Left renal pelvis (tissue), 4 donors: ENCODE data around the gene PHF21A. TPM values are rescaled to one million over a fixed set of nuclear protein-coding genes. Genes with fewer than 3 reads are reported as not detected.
"Not testable (repeated sequence)": the region's sequence is repeated elsewhere in the genome, so short reads cannot be mapped to it uniquely, and the experiment has no call there.

ENCODE experiments used
- DNase-seq, 4 donors: peaks; one replicate each; pipeline ENCODE4 v3.0.0-alpha.2; 2013; ENCODE audit warnings: low read depth in 4 of 4, low spot score in 3 of 4
- polyA plus RNA-seq, 4 donors: library from polyadenylated mRNA; unstranded; fragments of 120-200 nt; gene quantifications; one replicate each; pipeline ENCODE4 v1.2.1, GENCODE V29; 2013; ENCODE audit not compliant: insufficient read length in 4 of 4

PHF21A gene
- polyA plus RNA-seq, 4 donors, result 44.2 to 57.6 (median 53.2) TPM

DNA sequence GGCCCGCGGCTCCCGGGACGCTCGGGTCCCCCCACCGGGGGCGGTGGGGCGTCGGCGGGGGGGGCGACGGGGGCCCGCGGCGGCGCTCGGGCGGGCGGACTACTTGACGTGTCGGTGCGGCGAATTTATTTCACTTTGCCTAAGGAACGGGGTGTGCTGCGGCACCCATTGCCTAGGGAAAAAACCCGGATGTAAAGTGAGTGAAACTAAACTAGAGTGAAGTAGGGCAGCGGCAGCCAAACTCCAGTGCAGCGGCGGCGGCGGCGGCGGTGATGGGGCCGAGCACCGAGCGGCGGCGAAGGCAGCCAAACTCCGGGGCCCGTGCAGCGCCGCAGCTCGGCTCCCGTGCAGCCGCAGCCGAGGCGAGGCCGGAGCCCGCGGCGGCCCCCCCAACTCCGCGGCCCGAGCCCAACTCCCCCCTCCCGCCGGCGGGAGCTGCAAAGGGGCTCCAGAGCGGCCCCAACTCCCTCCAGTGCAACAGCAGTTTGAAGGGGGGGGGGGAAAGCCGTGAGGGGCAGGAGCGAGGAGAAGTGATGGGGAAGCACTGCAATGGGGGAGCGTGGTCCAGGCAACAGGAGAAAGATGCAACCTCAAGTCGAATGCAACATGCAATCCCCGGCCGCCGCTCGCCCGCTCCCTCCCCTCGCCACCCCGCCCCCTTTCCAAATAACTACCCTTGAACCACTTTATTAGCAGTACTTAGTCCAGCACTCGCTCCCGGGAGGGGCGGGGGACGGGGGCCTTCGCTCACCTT lies 647 bp upstream of the PHF21A start:
- peak; percentile 68 to 84 (median 74) for DNase-seq

DNA sequence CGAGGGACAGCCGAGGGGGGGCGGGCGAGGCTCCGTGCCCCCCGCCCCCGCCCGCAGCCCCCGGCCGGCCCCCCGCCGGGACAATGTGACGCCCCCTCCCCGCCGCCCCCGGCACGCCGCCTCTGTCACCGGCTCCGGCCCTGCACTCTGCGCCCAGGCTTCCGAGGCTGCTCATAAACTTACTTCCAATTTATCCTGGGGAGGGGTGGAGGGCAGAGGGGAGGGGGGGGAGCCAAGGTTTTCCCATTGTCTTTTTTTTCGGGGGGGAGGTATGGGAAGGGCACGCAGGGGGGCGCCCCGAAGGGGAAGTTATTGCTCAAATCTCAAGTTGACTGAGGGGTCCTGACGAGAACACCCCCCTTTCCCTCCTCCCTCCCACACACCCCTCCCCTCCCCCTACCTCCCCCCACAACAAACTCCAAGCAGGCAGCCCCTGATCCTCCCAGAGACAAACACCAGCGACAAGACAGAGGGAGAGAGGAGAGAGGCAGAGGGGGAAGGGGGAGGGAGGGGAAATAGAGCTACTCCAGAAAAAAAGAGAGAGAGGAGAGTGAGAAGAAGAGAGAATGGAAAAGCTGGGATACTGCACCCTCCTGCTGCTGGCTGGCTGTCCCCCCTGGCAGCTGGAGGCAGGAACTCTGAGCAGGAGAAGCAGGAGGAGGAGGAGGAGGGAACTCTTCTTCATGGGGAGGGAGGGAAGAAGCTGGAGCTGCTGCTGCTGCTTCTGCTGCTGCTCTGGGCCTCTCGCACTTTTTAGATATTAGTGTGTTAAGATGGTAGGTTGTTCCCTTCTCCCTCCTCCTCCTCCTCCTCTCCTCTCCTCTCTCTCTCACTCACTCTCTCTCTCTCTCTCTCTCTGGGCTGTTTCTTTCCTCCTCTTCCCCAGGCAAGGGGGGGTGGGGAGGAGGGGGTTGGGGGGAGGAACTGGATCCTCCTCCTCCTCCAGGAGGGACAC lies 631 bp downstream of the PHF21A start:
- peak; percentile 60 to 83 (median 68) for DNase-seq

DNA sequence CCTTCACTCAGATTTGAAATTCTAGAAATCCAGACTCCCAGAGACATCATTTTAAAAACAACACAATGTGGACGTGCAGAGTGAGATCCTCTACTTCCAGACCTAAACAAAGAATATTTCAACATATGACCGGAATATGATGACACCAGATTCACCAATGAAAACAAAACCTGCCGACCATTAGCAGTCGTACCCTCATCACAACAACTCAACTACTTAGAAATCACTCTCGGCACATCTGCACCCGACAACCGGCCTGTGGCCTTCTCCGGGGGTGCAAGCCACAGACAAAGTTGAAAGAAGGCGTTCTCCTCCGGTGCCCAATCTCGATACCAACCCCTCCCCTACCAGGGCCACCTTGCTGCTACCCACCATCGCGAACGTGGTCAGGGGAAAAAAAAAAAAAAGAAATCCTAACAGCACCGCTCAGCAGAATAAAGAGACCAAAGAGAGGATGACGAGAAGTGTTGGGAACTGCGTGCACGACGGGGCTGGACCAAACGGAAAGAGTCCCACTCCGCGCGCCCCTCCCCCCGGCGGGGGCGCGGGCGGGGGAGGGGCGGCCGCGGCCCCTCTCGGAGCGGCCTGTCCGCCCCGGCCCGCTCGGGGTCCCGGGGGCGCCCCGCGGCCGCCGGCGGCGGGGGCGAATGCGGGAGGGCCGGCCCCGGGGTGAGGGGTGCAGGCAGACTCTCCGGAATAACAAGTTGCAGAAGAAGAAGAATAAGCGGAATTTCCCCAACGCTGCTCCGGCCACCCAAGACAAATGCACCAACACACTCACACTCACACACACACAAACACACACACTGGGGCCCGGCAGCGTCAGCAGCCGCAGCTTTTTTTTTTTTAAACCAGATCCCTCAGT lies 1.7 kb downstream of the PHF21A start:
- DNase-seq, result peak in 3 of 4 donors; percentile 49 to 57 (median 56)

DNA sequence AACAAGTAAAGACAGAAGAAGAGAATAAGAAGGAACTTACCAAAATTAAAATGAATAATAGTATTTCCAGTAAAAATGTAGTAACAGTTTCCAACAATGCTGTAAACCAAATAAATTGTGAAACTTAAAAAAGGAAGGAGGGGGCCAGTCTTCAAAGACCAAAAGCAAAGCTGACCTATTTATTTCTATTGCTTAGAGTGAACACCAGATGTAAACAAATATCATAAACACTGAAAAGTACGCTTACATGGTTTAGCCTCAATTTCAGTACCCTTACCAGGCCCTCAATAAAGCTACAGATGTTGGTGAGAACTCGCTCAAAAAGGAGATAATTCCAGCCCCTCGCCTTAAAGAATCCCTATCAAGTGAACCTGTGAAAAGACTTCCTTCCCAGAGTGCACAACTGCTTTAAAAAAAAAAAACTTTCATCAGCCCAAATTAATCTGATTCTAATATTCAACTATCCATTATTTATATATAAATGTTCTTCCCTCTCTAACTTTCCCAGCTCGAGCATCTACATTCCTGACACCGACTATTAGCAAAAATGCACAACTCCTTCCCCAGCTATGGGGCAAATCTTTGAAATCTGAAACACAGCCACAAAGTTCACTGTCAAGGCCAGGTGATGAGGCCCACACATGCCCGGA lies 2.4 kb downstream of the PHF21A start:
- DNase-seq, result no peak

DNA sequence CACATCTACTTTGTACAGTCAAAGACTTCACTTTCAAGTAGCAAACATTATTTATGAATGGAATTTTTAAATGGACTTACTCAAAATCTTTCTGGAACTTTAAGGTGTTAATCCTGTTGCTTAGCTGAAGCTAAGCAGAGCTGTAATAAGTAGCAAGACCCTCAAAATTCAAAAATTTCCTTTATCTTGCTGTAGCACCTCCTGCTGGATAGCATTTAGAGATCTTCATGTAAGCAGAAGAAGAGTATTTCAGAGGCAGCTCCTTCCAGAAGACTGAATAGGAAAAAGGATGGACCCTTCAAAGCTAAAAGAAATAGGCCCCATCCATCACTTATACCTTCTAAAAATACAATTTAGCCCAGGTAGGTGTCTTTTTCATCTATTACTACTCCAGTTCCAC lies 3.4 kb downstream of the PHF21A start:
- no peak for DNase-seq

DNA sequence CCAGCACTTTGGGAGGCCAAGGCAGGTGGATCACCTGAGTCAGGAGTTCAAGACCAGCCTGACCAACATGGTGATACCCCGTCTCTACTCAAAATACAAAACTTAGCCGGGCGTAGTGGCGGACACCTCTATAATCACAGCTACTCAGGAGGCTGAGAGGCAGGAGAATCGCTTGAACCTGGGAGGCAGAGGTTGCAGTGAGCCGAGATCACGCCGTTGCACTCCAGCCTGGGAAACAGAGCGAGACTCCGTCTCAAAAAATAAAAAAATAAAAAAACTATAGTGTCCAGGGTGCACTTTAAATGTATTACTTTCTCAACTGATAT lies 4.6 kb downstream of the PHF21A start:
- DNase-seq, result not testable (repeated sequence)

DNA sequence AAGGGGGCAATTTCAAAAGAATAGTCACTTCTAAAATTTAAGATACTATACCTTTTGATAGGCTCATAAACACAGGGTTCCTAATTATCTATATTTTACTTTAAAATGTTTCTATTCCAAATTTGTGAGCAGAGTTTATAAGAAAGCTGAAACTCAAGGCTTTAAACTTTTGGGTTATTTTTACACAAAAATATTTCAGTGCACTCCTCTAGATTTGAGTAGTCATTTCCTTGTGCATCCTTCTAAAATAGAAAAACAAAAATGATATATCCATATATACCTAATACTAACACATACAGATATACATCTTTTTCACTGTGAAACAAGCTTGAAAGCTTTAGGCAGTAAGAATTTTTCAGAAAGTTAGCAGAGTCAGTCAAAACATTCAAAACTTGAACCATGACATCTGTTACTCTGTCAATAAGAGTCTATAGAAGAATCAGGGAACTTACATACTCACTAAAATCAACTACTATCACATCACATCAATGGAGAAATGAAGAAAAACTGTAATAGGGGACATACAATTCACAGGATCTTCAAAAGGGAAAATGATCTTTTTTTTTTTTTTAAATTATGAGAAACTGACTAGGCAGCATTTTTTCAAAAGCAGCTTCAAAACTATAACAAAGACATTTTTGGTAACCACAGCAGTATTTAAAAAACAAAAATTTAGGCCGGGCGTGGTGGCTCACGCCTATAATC lies 5.1 kb downstream of the PHF21A start:
- DNase-seq, result no peak

DNA sequence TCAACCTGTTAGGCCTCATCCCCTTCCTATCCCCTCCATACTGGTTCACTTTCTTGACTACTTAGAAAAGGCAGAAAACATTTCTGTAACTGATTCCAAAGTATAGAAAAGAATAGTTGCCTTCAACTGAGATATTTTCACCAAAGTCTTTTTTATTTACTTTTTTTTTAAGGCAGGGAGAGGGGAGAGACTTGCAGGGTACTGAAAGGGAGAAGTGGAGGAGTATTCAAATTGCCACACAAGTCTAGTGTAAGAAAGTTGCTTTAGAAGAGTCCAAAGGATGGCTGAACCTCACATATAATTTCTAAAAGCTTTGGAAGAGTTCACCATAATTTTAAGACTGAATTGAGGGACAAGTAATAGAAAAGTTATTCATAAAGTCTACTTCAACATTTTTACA lies 6.3 kb downstream of the PHF21A start:
- DNase-seq, result no peak

DNA sequence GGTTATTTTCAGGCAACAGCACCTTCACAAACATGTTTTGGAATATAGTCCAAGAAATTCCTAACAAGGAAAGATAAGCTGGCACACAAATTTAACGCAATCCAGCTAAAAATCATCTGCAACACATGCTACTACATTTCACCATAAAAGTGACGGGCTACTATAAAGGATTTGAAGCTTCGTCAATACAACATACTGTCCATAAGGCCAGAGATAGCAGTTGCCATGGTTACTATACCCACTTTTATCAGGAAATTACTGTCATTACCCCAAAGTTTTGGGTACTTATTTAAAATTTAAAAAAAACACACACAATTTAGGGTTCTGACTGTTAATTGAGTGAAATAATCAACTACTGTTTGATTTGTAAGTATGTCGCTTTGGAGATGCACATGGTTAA lies 6.9 kb downstream of the PHF21A start:
- DNase-seq, result no peak

DNA sequence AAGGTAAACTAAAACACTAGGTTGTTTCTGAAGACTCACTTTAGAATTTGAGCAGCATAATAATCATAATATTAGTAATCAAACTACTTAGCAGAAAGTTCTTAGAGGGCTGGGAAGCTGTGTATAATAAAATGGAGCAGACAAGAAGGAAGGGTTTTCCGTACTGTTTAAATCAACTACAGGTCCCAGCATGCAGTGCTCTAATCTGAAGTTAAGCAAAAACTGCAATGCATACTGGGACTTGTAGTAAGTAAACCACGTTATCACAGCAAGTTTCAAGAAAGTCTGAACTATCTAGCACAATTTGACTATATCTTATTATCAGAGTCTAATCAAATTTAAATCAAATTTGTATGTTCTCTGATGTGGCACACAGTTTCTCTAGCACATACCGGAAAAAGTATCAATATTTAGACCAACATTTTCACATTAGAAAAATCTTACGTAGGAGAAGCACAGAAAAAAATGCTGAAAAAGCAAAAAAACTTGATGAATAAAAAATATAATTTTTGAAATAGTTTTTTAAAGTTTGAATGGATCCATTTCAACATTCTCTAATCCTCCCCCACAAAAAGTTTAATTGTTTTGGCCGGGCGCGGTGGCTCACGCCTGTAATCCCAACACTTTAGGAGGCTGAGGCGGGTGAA lies 8.2 kb downstream of the PHF21A start:
- peak in 1 of 4 donors; percentile 32 for DNase-seq

DNA sequence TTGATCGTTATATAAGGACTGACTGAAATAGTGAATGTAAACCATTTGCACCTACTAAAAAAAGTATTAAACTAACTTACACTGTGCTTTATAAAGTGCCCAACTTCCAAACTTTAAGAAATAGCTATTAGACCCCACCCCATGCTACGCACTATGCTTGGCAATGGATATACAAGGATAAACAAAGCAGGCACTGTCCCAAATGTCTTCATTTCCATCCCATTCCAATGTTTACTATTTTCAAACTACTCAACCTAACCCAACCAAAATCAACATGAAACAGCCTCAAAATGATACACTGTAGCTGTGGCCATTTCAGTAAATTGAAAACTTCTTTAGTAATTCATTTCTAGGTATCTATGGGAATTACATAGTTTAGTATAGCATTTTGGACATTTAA lies 12.5 kb downstream of the PHF21A start:
- no peak for DNase-seq

DNA sequence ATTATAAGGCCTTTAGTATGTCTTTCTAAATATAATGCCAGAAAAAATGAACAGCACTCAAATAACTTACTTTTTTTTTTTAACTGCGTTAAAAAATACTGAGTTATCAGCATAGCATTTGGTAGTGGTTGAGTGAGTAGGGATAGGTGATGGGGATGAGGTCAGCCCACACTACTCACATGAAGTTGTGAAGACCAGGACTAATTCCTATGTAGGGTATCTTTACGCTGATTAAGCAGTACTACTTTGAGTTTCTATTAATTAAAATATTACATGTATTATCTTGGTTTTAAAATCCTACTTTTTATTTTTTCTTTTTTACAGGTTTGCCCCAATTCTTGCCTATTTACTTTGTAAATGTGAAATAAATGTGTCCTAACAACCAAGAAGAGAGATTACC lies 13.5 kb downstream of the PHF21A start:
- no peak for DNase-seq

DNA sequence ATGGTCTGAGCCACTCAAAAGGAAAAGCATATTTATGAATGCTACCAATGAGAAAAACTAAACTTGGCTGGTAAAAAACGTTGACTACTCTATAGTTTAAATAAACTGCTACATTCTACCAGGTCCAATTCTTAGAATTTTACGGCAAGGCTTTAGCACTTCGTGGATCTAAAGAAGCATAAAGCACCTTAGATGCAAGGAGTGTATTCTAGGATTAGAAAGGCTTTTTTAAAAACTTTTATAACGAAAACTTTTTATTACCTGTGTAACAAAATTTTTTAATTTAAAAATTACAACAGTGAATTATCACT lies 13.9 kb downstream of the PHF21A start:
- DNase-seq, result no peak

DNA sequence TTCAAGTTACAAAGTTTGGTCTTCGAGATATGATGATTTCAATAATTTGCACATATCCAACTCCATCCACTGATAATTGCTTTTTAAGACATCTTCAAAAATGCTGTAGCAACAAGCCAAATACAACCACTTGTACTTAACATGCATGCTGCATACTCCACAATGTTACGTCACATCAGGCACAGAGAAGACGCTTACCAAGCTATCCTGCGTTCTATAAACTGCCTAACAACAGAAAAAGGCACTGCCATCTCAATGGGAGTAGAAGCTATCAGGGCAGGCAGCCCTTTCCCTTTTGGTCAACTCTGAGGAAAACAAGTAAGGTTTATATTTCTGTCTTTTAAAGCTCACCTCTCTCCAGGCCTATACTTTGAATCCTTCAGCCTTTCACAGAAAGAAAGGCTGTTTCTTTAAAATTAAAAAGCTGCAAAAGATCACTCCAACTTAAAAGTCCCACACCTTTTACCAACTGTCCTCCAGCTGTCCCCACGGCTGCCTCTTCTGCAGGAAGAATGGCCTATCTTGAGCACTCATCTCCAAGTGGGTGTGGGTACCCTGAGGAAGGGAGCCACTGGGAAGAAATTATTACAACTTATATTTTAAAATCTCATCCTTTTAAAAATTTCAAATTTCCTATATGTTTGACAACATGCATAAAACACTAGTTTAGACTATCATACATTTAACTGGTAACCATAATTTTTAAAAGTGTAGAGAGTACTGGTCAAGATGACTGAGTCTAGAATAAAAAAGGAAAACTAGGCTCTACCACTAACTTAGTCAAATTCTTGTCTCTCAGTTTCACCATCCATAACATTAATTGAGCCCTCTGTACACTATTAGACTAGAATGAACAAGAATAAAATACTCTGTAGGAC lies 14.5 kb downstream of the PHF21A start:
- DNase-seq, result no peak

DNA sequence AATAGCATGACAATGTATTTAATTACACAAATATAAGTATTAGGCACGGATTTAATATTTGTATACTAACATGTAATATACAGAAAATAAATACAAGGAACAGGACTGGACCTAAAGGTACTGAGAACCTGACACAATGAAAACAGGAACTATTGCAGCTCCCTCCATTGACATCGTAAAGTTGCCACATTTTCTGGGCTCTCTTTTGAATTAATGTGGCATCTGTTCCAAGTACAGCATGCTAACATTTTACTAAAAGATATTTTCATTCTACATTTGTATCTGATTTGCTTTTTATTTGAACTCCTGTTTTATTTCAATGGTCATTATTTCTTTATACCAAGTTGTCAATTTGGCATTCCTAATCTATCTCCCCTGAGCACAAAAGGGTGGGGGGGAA lies 15.3 kb downstream of the PHF21A start:
- DNase-seq, result no peak

DNA sequence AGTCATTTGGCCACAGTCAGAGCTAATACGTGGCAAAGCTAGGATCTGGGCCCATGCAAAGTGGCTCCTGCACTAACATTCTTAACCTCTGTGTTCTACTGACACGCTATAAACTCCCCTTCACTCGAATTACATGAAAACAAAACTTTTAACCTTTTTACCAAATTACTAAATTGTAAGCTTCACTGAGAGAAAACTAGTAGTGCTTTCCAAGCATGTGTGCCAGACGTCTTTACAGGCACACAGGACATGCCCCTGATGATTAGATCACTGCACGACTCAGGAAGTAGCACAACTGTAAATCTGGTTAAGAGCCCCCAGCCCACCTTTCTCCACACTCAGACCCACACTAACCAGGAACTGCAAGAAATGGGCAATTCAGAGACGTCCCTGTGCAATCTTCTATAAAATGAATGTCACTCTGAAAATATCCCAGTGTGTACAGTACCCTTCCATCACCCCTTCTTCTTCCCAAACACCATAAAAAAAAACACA lies 16.1 kb downstream of the PHF21A start:
- DNase-seq, result no peak

DNA sequence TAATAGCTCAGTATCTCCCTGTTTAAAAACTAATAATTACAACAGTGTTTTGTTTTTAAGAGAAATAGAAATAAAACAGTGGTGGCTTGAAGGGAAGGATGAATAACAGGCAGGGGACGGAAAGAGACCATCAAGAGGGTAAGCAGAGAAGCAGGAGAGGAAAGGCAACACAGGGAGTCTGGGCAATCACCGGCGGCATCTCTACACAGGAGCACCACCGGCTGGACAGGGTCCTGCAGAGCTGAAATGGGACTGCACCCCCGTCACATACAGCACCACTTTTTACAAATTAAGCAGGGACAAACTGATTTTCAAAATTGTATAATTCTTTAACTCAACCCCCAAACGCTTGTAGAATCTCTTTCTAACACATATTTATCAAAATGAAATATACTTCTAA lies 18.4 kb downstream of the PHF21A start:
- no peak for DNase-seq

DNA sequence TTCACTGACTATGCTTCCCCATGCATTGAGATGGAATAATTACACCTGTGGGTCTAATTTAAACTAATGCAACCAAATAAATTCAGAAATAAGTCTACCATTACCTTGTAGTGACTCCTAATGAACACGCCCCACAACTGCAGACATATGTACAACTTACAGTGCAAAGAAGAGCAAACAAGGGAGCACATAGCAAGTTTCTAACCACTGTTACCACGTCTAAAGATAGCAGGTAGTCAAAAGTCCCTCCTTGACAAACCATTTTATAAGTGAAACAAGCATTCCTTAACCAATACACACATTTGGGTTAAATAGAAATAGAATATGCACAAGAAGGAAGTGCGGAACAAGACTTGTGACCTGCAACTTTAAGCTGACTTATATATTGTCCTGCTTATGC lies 20.6 kb downstream of the PHF21A start:
- no peak for DNase-seq
